GM19372 (cell line): ENCODE results near the gene CMPK2.
"Not testable (repeated sequence)": the region's sequence is repeated elsewhere in the genome, so short reads cannot be mapped to it uniquely, and the experiment has no call there.

Experiments used
- ATAC-seq: cut with Tn5 transposase; IDR thresholded peaks from one replicate; pipeline ENCODE4 v1.9.1; 2021; ENCODE audit warnings: mild to moderate bottlenecking, low read depth, moderate library complexity; ENCODE audit not compliant: unreplicated experiment

The CMPK2 gene, protein sequence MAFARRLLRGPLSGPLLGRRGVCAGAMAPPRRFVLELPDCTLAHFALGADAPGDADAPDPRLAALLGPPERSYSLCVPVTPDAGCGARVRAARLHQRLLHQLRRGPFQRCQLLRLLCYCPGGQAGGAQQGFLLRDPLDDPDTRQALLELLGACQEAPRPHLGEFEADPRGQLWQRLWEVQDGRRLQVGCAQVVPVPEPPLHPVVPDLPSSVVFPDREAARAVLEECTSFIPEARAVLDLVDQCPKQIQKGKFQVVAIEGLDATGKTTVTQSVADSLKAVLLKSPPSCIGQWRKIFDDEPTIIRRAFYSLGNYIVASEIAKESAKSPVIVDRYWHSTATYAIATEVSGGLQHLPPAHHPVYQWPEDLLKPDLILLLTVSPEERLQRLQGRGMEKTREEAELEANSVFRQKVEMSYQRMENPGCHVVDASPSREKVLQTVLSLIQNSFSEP

DNA sequence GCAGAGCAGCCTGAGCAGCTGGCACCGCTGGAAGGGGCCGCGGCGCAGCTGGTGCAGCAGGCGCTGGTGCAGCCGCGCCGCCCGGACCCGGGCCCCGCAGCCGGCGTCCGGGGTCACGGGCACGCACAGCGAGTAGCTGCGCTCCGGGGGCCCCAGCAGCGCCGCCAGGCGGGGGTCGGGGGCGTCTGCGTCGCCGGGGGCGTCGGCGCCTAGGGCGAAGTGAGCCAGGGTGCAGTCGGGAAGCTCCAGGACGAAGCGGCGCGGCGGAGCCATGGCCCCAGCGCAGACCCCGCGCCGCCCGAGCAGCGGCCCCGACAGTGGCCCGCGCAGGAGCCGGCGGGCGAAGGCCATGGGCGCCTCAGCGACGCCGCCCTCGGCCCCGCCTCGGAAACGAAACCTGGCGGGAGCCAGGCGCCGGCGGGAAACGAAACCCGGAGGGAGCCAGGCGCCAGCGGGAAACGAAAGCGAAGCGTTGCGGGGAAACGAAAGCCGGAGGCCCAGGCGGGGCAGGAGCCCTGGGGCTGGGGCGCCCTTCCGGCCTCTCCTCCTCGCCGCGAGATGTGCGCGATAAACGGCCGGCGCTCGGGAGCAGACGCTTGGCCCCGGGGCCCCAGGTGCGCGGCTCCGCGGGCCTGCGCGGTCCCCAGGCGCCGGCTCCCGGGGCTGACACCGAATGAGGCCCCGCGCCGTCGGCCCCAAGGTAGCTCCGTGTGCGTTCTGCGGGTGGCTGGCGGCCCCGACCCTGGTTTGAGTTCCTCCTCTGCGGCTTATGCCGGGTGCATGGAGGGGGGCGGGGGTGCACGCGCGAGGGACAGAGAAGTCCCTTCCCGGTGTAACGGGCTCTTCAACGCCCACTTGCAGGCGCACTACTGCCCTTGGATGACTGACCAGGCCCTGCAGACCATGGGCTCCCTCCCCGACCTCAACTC lies at the start of gene CMPK2:
TSS of gene CMPK2 (minus strand) at position 562 of the 929 bp plus-strand sequence. CDS start at position 351, 211 bp downstream.
- peak; percentile 71 for ATAC-seq

DNA sequence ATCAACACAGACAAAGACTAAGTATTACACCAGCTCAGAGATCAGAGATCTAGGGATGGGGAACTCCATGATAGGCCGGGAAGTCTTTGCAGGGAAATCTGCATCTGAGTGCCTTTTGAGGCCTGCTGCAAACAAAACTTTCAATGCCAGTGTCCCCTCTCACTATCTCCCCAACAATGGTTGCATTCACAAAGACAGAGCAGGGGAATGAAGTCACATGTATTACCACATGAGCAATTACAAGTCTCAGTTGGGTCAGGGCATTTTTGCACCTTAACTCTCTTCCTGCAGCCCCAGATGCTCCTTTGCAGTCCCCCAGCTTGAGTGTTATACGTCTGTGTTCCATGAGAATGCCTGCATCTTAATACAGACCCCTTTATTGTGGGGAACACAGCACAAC lies 49.7 kb upstream of the CMPK2 start:
- ATAC-seq, result no peak

DNA sequence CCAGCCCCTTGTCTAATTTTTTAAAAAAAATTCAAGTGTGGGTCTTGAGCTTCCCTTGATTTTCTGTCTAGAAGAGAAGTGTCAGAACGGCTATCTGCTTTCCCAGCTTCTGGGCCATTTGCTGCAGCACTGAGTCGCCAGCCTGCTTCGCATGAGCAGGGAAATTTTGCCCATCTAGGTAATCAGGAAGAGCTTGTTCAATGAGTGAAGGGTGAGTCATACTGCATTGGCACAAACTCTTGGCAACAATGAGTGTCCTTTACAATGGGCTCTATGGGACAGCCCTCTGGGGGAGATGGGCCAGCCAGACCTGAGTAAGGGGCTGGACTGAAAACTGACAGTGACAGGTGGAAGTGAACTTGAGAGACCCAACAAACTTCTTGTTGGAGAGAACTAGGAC lies 49.1 kb upstream of the CMPK2 start:
- no peak for ATAC-seq

DNA sequence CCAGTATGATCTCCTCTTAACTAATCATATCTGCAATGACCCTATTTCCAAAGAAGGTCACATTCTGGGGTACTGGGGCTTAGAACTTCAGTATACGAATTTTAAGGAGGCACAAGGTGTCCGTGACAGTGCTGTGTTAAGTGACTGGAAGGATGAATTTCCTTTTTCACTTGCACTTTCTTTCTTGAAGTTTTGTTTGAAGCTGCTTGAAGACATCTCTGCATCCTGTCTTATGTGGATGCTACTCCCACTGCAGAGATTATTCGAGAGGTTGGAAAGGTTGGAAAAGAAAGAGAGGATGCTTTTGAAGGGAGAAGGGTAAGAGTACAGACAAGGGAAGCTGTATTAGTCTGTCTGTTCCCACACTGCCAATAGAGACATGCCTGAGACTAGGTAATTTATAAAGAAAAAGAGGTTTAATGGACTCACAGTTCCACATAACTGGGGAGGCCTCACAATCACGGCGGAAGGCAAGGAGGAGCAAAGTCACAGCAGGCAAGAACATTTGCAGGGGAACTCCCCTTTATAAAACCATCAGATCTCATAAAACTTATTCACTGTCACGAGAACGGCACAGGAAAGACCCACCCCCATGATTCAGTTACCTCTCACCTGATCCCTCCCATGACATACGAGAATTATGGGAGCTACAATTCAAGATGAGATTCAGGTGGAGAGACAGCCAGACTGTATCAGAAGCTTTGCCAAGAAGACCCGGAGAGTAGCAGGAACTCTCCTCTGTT lies 47.9 kb upstream of the CMPK2 start:
- no peak for ATAC-seq

DNA sequence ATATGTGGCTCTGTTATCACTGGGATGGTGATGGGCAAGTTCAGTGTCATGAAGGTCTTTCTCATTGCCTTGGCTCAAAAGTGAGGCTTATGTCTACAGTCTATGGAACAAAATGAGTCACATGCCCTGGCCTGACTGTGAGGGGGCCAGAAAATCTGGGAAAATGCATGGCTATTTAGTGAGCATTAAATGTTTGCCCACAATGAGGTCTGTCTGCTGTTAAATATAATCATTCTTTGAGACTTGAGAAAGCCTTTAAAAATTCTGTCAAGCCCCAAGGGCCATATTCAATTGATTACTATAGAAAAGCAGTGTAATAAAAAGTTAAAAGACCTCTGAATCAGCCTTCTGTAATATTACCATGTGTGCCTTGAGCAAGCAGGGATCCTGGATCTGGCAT lies 46.0 kb upstream of the CMPK2 start:
- no peak for ATAC-seq

DNA sequence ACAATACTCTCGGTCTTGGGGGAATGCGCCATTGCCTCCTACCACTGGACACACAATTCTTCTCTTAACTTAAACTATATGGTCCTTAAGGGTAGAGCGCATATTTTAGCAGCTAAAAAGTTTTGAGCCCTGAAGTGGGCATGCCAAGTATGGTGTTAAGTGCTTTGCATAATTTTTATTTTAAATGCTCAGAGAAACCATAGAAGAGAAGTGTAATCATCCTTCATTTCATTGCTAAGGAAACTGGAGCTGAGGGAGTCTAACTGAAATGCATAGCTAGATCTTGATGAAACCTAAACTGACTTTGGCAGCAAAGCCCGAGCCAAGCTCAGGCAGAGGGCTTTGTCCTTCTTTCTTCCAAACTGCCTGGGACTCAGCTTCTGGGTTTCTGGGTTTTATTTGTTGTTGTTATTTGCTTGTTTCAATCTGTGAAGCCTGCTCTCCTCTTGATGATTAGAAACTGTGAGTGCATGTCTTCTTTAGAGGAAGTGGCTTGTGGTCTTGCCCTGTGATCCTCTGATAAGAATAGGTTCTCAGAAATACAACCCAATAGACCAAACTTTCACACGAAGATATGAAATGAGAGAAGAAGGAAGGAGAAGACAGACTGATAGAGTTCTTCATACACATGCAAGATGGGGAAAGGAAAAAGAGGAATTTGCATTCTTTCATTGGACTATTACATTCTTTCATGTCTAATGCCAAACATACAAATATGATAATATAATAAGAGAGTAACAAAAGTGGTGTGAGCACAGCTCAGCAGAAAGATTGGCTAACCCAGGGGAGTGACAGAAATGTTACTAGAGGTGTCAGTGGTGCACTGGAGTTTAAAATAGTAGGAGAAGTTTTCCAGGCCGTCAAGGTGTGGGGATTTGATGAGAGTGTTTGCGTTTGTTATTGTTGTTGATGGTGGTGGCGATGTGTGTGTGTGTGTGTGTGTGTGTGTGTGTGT lies 44.0 kb upstream of the CMPK2 start:
- ATAC-seq, result peak; percentile 98

DNA sequence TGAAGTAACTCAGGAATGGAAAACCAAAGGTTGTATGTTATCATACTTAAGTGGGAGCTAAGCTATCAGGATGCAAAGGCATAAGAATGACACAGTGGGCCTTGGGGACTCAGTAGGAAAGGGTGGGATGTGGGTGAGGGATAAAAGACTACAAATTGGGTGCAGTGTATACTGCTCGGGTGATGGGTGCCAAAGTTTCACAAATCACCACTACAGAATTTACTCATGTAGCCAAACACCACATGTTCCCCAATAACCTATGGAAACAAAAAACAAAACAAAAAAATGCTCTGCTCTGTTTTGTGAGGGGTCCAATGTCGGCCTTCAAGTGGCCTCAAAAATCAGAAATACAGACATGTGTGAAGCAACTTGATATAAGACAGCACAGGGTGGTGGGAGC lies 42.6 kb upstream of the CMPK2 start:
- no peak for ATAC-seq

DNA sequence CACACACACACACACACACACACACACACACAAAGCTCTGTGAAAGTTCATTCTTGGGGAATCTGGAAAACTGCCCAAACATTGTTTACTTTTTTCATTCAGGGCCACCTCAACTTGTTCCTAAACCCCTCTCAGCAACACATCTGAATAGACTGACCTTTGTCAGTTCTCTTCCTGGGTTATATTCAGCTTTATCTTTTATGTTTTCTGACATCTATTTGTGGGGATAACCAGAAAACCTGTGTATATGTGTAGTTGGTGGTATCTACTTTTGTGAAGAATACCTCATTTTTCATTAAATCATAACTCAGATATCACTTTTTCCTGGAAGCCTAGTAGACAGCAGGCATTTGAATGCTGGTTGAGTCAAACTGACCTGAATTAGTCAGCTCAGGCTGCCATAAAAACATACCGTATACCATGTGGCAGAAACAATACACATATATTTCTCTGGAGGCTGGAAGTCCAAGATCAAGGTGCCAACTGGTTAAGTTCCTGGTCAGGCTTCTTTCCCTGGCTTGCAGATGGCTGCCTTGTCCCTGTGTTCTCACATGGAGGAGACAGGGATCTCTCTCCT lies 40.5 kb upstream of the CMPK2 start:
- ATAC-seq, result no peak

DNA sequence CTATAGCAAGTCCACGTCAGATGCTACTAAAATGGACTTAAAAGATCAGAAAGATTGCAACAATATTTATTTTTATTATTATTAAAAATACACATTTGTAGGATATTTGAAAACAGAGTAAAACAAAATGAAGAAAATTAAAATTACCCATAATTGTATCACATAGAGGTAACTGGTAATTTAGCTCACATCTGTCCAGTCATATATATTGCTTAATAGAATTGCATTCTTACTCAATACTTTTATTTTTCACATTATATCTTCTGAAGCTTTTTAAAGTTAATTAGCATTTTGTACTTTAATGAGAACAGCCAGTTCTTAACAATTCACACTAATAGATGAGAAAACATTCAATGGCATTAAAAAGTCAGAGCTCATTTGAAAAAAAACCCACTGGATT lies 40.0 kb upstream of the CMPK2 start:
- no peak for ATAC-seq

DNA sequence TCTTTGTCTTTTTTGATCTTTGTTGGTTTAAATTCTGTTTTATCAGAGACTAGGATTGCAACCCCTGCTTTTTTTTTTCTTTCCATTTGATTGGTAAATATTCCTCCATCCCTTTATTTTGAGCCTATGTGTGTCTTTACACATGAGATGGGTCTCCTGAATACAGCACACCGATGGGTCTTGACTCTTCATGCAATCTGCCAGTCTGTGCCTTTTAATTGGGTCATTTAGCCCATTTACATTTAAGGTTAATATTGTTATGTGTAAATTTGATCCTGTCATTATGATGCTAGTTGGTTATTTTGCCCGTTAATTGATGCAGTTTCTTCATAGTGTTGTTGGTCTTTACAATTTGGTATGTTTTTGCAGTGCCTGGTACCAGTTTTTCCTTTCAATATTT lies 36.9 kb upstream of the CMPK2 start:
- not testable (repeated sequence) for ATAC-seq

DNA sequence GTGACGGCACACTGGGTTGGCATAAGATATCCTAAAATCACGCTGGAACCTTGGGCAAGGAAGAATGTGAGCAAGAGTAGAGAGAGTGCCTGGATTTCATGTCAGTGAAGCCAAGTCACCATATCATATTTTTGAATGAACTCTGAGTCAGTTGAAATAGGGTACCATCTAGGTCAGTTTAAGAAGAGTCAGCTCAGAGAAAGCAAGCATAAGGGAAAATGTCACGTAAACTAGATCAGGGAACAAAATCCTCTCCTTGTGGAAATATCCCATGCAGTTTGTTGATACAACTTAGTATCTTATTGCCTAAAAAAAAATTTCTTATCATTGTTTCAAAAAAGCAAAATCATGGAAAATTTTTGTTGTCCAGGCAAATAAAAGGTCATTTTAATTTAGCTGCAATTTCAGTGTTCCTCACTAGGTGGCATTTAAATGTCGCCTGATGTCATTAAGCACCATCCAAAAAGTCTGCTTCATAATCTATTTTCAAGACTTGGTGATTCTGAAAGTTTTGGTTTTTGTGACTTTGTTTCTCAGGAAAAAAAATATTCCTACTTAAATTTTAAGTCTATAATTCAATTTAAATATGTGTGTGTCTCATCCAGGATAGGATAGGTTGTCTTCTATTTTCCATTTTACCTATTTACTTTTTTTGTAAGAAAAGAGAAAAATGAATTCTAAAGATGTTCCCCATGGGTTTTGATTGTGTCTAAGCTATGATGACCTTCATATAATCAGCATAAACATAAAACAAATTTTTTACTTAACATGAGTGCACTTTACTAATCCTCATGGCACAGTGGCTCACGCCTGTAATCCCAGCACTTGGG lies 31.4 kb upstream of the CMPK2 start:
- no peak for ATAC-seq

DNA sequence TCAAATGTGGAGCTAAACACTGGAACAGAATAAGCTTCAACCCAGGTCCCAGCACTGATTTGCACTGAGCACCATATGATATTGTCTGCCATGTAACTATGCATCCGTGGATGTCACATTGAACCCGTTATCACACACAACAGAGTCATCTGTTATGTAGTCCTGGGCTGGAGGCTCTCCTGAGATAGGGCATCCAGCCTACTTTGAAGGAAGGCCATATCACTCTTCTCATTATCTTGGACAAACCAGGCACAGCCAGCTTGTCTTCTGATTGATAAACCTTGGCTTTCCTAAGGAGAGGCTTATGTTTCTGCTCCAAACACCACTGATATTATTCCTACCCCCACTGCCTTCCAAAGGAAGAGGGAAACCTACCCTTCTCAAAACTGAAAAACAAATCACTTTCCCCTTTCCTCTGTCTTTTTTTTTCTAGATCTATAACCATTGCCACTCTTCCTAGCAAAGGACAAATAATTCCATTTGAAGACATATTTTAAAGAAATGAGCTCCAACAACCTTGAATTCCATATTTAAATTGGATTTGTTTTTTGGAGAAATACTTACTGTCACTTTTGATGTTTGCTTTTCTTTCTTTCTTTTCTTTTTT lies 28.3 kb upstream of the CMPK2 start:
- no peak for ATAC-seq

DNA sequence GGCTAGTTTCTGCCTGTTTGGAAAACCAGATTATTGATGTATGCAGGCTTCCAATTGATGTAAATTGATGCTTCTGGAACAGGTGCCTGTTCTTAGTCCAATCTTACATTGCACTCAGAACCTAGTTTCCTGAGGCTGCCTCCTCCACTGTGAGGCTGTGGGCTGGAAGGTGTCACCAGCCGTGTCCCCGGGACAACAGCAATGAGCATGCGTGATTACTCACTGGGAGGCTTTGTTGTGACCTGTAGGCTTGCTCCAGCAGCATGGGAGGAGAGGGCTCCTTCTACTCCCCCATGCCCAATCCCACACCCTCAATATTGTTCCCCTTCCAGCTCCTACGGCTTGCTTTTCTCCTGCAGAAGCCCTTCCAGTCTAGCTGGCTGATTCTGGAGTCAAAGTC lies 23.0 kb upstream of the CMPK2 start:
- ATAC-seq, result no peak

DNA sequence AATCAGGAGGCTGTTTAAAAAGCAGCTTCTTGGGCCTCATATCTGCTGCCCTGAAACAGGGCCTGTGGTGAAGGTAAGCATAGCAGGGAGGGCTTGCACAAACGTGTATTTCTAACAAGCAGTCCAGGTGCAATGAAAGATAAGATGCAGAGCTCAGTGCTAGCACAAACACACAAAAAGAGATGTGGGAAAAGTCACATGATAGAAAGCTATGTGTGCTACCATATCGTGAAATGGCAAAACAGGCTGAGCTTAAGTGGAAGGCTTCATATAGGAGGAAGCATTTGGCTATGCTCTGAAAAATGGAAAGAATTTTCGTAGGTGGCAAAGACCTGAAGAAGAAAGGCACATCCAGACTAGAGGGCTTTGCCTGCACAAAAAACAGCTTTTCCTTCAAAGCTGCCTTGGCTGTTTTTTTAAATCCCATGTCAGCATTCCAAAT lies 22.1 kb upstream of the CMPK2 start:
- no peak for ATAC-seq

DNA sequence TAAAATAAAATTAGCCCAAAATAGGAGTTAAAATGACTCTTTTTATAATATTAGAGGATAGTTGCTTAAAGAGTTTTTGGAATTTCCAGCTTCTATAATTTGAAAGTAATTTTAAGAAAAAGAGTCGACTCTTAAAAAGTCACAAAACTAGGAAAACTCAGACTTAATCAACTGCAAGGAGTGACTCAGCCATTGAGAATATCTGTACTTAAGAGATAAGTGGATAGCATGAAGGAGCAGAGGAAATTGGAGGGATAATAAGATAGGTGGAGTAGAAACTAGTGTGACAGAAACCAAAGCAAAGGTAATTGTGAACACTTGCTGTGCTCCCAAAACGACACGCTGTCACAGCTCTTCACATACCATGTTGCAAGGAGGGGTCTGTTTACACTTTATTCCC lies 20.3 kb upstream of the CMPK2 start:
- ATAC-seq, result no peak

DNA sequence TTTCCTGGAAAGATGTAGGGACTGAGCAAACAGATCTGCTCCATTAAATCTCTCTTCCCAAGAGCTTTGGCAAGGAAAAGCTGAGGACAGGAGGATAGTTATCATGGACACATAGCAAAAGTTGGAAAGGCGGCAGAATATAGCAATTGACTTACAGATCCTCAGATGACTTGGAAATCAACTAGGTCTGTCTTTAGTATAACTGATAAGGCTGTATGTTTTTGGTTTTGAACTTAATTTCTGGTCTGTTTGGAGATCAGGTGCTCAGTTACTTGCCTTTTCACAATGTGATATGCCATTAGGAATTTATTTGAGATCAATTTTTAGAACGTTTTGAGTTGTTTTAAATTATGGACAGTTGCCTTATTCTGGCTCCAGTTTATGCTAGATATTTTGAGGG lies 19.8 kb upstream of the CMPK2 start:
- ATAC-seq, result no peak

DNA sequence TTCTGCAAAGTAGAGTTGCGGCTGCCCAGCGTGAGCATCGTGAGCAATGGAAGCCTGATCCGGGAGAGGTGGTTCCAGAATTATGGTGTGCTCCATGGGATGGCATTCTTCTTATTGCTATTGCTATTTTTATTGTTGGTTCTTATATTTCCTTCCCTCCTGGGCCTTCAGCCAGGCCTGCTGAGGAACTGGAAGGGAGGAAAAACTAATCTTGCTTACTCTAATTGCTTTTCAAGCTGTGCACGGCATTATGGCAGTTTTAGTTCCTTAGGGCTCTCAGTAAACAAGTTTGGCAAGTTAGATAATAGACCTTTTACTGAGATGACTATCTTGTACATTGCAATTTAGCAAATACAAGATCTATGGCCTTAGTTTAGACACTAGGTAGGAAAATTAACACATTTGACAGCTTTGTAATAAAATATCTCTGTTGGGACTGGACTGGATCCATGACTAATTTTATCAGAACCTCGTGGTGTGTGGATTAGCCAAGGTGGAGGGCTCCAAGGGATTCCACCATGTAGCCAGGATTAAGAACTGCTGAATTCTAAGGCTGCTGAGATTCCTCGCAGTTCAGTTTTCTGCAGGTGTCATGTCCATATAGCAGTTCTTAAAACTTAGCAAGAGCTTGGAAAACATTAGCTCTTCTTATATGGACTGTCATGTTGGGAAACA lies 17.9 kb upstream of the CMPK2 start:
- no peak for ATAC-seq
